Umbilical cord (tissue), 2 donors: ENCODE measurements around the gene ITM2B. TPM values are rescaled to one million over a fixed set of nuclear protein-coding genes. Genes with fewer than 3 reads are reported as not detected.

Source experiments
- DNase-seq: peaks from one replicate; pipeline ENCODE4 v3.0.0-alpha.2; 2015; ENCODE audit warnings: low spot score
- total RNA-seq: library from RNA; depleted of rRNA; stranded (reverse); fragments of >200 nt; gene quantifications from one replicate; pipeline ENCODE4 v1.2.3, GENCODE V29; 2014; ENCODE audit warnings: low replicate concordance; ENCODE audit not compliant: insufficient read depth

Gene ITM2B
- total RNA-seq, 1 donor from 2014 or later, result 141 TPM

GRCh38 chr13:48258430-48258829 is 25.4 kb downstream of the ITM2B start:
- DNase-seq, result no peak

- no peak for DNase-seq
Measured at GRCh38 chr13:48260970-48261369, 28.0 kb downstream of the ITM2B start.

GRCh38 chr13:48263196-48263595 is 30.2 kb downstream of the ITM2B start:
- DNase-seq, result no peak

- no peak for DNase-seq
Measured at GRCh38 chr13:48264058-48264457, 31.1 kb downstream of the ITM2B start.

GRCh38 chr13:48265217-48265815 is 32.3 kb downstream of the ITM2B start:
- DNase-seq, result no peak

- DNase-seq, result no peak
Measured at GRCh38 chr13:48266150-48266549, 33.1 kb downstream of the ITM2B start.

DNA sequence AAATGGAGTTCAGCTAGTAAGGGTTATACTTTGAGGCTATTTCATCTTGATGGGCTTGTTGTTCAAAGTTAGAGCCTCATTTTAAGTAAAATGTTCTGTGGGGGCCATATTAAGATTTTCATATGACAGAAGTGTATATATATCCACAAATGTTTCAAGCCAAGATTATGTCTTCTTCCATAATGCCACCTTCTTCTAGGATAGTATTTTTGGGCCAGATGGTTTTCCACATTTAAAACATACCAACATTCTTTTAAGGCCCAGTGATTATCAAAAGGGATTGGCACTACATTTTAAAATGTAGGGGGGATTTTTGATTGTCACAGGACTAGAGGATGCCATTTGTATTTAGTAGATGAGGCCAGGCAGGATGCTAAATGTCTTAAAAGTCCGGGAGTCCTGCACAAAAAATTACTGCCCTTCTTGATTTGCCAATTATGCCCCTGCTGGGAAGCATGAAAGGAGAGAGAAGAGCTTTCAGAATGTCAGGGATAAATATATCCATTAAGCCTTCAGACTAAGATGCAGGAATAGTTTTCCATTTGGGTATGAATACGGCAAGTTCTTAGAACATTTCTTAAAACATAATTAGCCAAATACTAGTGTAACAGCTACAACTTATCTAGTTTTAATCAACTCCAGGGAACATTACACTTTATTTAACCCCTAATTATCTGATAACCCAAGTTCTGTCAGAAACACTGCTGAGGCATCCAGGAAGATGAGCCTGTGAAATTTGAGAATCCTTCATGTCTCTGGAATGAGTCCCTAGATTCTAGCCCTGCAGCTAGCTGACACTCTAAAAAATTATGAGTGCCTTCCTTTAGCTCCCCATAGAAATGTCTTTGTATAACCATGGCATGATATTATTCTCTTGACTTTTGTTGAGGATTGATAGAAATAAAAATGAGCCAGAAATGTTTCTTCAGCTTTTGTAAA is 34.0 kb downstream of the ITM2B start:
- no peak for DNase-seq

GRCh38 chr13:48268019-48268418 is 35.0 kb downstream of the ITM2B start:
- no peak for DNase-seq

GRCh38 chr13:48273346-48273745 is 40.3 kb downstream of the ITM2B start:
- DNase-seq, result no peak

GRCh38 chr13:48275507-48275906 is 42.5 kb downstream of the ITM2B start:
- no peak for DNase-seq

- no peak for DNase-seq
Measured at GRCh38 chr13:48278806-48279205, 45.8 kb downstream of the ITM2B start.

DNA sequence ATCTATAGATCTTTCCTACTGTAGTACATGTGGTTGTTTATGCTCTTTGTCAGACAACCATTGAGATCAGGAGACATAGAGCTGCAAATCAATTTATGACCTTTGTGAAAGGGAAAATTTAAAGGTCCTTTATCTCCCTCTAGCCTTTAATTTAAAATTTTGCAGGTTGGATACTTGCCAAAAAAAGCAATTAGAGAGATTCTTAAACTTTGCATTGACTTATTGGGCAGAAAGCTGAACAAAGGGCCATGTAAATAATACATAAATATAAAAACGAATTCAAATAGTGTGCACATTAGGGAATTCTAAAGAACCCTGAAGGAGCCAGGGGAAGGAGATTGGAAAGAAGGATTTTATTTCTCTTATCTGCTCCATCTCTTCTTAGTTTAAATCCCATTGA is 48.5 kb downstream of the ITM2B start:
- no peak for DNase-seq

DNA sequence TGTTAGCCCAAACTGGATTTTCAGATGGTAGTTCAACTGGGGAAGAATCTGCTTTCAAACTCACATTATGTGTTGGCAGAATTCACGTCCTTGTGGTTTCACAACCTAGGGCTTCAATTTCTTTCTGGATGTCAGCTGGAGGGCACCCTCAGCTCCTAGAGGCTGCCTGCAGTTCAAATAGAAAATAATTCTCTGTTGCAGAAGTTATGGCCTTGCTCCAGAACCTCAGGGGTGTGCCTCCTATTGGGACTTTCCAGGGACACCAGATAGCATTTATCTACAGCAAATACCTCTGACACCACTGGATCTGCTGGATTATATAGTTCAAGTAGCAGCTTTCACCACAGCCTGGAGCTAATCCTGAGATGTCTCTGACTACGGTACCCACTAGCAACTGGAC is 58.7 kb downstream of the ITM2B start:
- DNase-seq, result peak; percentile 59

DNA sequence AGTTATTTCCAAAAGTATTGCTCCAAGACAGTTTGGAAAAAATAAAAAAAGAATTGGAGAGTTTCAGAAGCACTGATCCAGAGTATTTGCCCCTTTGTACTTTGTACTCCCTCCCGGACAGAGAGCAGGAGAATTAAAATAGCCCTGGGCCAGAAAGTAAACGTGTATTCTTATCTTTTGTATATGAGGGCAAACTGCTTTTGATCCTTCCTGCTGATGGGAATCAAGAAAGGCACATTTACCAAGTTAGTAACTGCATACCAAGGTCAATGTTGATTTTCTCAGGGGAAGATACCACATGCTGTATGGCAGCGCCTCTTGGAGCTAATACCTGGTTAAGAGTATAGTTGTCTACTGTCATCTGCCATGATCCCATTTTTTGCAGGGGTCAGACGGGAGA is 59.6 kb downstream of the ITM2B start:
- DNase-seq, result no peak

- no peak for DNase-seq
Measured at GRCh38 chr13:48294653-48295052, 61.6 kb downstream of the ITM2B start.

- no peak for DNase-seq
Measured at GRCh38 chr13:48295271-48295670, 62.3 kb downstream of the ITM2B start.

DNA sequence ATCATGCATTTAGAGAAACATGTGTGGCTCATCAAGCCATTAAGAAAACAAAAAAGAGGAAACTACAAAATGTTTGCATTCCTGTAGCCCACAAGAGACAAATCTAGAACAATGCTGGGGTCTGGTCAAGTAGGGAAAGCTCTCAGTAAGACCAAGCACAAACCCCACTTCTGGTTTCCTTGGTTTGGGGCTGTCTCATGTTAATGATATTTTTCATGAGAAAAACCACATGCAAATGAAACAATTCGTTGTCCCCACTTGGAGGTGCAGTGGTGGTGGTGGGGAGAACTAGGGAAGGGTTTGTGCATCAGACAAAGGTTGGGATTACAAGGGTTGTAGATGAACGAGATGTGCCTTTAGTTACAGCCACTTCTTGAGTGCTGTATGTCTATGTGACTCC is 63.5 kb downstream of the ITM2B start:
- no peak for DNase-seq

DNA sequence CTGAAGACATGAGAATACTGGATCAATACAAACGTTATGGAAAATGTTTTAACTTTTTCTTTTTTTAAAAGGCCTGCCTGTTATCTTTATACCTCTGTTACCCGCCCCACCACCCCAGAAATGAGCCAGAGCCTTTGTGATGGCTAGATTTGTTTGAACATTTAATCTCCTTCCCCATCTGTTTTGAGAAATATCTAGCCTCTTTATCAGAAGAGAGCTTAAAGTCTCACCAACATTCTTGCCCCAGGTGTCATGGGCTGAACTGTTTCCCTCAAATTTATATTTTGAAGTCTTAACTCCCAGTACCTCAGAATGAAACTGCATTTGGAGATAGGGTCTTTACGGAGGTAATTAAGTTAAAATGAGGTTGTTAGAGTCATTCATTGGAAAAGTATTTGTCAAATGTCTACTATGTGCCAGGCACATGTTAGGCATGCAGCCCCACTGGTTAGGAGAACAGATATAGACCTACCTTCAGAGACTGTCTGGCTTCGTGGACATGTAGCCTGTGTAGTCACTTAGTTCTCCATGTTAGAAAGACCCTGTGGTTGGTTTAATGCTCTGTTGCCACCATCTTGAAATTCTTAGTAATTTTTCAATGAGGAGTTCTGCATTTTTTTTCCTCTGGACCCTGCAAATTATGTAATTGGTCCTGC is 64.3 kb downstream of the ITM2B start:
- DNase-seq, result no peak

DNA sequence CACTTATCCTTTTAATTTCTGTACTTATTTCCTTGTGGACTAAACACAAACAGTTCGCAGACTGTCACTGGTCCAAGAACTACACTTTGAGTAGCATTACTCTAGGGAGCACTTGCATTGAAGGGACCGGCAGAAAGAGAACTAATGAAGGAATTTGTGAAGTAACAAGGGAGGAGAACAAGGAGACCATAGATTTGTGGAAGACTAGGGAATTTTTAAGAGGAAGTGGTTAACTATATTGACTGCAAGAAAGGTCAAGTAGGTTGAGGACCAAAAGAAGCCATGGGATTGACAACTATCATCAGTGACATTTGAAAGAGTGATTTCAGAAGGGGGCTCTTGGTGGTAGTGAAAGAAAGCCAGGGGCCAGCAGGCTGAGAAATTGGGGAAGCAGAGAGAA is 66.6 kb downstream of the ITM2B start:
- DNase-seq, result no peak

DNA sequence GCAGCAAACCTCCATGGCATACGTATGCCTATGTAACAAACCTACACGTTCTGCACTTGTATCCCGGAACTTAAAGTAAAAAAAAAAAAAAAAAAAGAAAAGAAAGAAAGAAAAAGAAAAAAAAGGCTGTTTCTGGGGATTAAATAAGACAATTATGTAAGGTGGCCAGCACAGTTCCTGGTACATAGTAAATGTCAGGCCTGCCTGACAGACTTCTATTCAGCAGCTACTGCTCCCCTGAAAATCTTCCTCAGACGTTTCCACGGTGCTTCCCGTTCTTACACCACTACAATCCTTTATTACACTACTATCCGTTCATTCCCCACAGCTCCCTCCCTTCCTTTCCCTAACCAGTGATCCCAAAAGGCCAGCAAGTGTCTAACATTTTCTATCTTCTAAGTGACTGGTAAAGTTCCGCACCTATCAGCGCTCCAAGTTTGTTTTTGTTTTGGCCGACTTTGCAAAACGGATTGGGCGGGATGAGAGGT is 69.9 kb downstream of the ITM2B start:
- DNase-seq, result no peak

GRCh38 chr13:48303359-48304142 is 70.5 kb downstream of the ITM2B start, which contains the start of gene RB1:
TSS of gene RB1 (plus strand) at chr13:48303751. CDS start at chr13:48303913, 162 bp downstream.
- DNase-seq, result peak; percentile 90
